Fibroblast of skin of left quadriceps (primary cell): ENCODE results near the gene IAPP.
"Not testable (repeated sequence)": the region's sequence is repeated elsewhere in the genome, so short reads cannot be mapped to it uniquely, and the experiment has no call there.

Experiments
- DNase-seq, 2 experiments: peaks; one replicate each; pipeline ENCODE4 v3.0.0-alpha.2; 2013; ENCODE audit warnings: low read depth in 2 of 2

IAPP gene

DNA sequence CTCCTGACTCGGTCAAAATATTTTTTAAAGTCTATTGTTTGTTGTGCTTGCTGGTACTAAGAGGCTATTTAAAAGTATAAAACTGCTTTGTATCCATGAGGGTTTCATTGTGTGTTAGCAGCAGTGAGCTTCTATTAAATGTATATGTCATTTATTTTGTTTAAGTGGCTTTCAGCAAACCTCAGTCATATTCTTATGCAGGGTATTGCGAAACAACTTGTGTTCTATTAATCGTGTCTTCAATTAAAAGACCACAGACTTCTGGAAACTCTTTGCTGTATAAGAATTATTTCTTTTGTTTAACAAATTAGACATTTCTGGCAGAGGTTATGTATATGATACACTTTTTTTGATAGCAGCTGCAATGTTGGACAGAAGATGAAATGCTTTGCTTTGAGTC, 6.5 kb downstream of the IAPP start:
- DNase-seq = no peak

DNA sequence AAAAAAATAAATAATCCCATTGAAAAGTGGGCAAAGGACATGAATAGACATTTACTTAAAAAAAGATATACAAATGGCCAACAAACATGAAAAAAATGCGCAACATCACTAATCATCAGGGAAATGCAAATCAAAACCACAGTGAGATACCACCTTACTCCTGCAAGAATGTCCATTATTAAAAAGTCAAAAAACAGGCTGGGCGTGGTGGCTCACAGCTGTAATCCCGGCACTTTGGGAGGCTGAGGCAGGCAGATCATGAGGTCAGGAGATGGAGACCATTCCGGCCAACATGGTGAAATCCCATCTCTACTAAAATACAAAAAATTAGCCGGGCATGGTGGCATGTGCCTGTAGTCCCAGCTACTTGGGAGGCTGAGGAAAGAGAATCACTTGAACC, 8.6 kb downstream of the IAPP start:
- not testable (repeated sequence) for DNase-seq

DNA sequence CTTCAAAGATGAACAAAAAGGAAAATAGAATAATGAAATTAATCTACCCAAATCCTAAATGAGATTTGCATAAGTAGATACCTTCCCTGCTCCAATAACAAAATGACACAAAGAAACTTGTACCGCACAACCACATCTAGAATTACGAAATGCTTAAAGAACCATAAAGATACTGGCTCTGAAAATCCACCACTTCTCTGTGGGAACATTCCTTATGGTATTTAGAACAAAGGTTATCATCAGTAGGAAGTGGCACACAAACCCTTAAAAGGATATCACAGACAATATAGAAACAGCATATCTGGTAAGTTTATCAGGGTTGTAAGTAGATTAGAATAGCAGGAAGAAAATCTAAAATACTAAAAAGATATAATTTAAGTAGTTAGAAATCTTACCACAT, 11.6 kb downstream of the IAPP start:
- no peak for DNase-seq

DNA sequence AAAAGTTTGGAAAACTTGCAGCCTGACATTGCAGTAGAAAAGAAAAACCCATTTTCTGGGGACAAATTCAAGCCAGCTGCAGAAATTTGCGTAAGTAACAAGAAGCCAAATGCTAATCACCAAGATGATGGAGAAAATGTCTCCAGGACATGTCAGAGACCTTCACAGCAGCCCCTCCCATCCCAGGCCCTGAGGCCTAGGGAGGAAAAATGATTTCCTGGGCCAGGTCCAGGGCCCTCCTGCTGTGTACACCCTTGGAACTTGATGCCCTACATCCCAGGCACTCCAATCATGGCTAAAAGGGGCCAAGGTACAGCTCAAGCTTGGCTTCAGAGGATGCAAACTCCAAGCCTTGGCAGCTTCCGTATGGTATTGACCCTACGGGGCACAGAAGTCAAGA, 14.5 kb downstream of the IAPP start:
- no peak for DNase-seq

DNA sequence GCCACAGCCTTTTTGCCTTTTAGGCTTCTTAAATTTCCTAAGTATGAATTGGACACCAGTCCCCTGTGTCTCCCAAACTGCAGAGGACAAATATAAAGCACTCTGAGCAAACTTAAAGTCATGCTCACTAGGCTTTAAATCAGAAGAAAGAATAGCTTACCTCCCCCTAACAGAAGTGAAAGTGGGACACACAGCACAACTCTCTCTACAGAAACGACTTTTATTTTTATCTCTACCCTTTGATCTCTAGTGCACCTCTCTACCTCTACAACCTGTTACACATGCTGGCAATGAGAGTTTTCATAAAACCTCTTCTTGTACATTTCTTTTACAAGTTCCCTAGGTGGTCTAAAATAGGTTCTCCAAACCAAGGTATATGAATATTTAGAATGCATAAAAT, 19.7 kb downstream of the IAPP start:
- no peak for DNase-seq

DNA sequence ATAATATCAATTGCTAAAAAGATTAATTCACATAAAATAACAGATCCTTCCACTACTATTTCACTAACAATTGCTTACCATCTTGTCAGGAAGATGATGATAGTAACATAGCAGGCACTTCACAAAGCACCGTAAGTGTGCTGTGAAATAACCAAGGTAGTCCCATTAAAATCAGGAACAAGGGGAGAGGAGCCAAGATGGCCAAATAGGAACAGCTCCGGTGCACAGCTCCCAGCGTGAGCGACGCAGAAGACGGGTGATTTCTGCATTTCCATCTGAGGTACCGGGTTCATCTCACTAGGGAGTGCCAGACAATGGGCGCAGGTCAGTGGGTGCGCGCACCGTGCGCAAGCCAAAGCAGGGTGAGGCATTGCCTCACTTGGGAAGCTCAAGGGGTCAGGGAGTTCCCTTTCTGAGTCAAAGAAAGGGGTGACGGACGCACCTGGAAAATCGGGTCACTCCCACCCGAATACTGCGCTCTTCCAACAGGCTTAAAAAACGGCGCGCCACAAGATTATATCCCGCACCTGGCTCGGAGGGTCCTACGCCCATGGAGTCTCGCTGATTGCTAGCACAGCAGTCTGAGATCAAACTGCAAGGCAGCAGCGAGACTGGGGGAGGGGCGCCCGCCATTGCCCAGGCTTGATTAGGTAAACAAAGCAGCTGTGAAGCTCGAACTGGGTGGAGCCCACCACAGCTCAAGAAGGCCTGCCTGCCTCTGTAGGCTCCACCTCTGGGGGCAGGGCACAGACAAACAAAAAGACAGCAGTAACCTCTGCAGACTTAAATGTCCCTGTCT, 22.3 kb downstream of the IAPP start:
- not testable (repeated sequence) for DNase-seq

DNA sequence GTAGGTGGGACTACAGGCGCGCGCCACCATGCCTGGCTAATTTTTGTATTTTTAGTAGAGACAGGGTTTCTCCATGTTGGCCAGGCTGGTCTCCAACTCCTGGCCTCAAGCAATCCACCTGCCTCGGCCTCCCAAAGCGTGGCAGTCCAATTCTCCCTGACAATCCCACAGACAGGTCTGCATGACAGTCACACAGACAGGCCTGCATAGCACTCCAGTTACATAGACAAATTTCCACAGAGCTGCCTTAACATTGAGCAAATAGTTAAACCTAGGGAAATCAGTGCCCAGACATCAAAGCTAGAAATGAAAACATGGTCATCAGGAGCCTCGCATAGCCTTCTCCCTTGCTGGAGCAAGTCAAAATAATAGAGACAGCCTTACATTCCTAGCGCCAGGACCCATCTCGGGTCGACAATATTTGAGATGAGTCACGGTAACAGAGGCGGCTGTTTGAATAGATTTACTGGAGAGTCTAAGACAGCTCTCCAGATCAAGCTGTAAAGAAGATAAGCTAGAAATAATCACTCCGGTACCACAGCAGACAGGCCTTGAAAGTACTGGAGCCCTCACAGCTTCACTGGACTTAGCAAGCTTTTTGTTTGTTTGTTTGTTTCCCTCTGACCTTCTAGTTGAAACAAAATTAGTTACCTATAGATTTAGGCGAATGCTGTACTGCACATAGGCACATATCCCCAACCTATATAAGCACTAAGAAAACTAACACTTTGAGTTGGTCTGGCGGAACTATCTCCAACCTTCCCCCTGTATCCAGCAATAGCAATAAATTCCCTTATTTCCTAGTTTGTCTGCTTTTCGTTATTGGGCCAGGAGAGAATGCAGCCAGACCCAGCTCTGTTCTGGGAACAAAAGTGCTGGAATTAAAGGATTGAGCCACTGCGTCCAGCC, 40.9 kb downstream of the IAPP start:
- no peak for DNase-seq

DNA sequence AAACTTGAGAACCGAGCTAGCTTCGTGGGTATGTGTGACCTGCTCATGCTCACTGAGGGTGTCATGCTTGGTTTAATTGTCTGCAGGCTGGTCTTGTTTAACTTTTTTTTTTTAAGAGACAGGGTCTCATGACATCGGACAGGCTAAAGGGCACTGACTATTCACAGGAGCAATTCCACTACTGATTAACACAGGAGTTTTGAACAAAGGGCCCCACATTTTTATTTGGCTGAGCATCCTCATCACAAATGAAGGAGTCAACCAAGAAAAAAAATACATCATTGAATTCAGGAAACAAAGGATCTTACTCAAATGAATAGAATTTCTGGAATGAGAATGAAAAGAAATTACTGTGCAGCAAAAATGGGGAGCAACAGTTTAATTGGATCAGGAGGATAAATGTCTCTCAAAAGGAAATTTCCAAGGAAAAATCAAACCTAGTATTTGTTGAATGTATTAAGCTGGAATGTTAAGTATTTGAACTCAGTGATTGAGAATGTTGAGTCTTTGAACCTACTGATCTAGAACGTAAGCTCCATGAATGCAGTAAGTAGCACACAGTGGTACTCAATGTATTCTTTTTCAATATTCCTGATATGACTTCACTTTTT, 43.9 kb downstream of the IAPP start:
- DNase-seq = no peak

DNA sequence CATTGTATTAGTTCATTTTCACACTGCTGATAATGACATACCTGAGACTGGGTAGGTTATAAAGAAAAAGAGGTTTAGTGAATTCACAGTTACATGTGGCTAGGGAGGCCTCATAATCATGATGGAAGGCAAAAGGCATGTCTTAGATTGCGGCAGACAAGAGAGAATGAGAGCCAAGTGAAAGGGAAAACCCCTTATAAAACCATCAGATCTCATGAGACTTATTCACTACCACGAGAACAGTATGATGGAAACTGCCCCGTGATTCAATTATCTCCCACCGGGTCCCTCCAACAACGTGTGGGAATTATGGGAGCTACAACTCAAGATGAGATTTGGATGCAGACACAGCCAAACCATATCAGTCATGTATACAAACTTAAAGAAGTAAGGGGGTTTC, 45.7 kb downstream of the IAPP start:
- not testable (repeated sequence) for DNase-seq

DNA sequence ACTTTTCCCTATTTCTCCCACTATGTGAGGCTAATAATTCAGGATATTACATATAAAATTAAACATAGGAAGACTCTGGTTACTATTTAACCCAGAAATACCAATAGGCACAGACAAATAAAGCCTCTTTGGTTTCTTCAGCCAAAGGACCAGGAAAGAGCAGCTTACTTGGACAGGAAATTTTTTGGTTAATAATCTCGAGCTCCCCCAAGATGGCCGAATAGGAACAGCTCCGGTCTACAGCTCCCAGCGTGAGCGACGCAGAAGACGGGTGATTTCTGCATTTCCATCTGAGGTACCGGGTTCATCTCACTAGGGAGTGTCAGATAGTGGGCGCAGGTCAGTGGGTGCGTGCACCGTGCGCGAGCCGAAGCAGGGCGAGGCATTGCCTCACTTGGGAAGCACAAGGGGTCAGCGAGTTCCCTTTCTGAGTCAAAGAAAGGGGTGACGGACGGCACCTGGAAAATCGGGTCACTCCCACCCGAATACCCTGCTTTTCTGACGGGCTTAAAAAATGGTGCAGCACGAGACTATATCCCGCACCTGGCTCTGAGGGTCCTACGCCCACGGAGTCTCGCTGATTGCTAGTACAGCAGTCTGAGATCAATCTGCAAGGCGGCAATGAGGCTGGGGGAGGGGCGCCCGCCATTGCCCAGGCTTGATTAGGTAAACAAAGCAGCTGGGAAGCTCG, 46.5 kb downstream of the IAPP start:
- not testable (repeated sequence) for DNase-seq

DNA sequence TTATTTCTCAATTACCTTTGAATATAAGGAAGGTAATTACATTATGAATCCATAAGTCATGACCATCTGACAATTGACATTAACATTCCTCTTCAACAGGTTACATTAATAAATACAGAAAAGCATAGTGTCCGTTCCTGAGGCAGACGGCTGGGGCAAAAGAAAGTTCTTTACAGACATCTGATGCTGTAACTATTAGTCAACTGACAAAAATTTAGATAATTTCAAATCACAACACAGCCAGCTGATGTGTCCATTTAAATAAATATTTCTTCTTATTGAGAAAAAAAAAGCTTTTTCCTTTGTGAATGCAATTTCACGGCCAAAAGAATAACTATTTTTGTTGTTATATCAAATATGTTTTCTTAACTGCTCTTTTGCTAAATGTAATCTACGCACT, 55.5 kb downstream of the IAPP start:
- DNase-seq = no peak
